ENCODE results near the gene ABI1.
"Not testable (repeated sequence)": the region's sequence is repeated elsewhere in the genome, so short reads cannot be mapped to it uniquely, and the experiment has no call there.

ABI1 gene

GRCh38 chr10:26860443-26861204, at the start of gene ABI1:
Gene ABI1, minus strand, starts transcription at chr10:26860958. Its CDS starts 95 bp downstream, at chr10:26860863.
- DNase-seq (ENCODE audit: low spot score in 2 of 2) (peak; percentile 90 to 98), ATAC-seq (replicated peaks; ENCODE audit: extremely low read depth, poor library complexity, severe bottlenecking) (peak; percentile 88)
- Mint-ChIP-seq H3K36me3 (ENCODE audit: insufficient read depth) (peaks cover 13% of the 10 kb centered on the region), H3K9me3 (no peaks in the 10 kb centered on the region), H3K4me3 (peak within 1 kb of the TSS; percentile 96), H3K27ac (ENCODE audit: low read depth) (peak within 1 kb of the TSS; percentile 96), H3K4me1 (peaks cover 35% of the 10 kb centered on the region), H3K27me3 (peaks cover 13% of the 10 kb centered on the region)

GRCh38 chr10:26909753-26910152, 49.0 kb upstream of the ABI1 start:
- H3K27me3 Mint-ChIP-seq, result no peaks in the 10 kb centered on the region
- no peaks in the 10 kb centered on the region for H3K4me1 Mint-ChIP-seq
- no peak overlapping the region for H3K4me3 Mint-ChIP-seq
- H3K36me3 Mint-ChIP-seq (ENCODE audit: insufficient read depth), result no peaks in the 10 kb centered on the region
- H3K9me3 Mint-ChIP-seq, result no peaks in the 10 kb centered on the region
- ATAC-seq (replicated peaks; ENCODE audit: extremely low read depth, poor library complexity, severe bottlenecking) (no peak), DNase-seq (ENCODE audit: low spot score in 2 of 2) (no peak)
- no peak overlapping the region for H3K27ac Mint-ChIP-seq (ENCODE audit: low read depth)

- not testable (repeated sequence) for ATAC-seq (replicated peaks; ENCODE audit: extremely low read depth, poor library complexity, severe bottlenecking); DNase-seq (ENCODE audit: low spot score in 2 of 2); H3K27ac Mint-ChIP-seq (ENCODE audit: low read depth); H3K9me3 Mint-ChIP-seq; H3K4me1 Mint-ChIP-seq; H3K27me3 Mint-ChIP-seq; H3K4me3 Mint-ChIP-seq; H3K36me3 Mint-ChIP-seq (ENCODE audit: insufficient read depth)
Measured at GRCh38 chr10:26905253-26905781, 44.6 kb upstream of the ABI1 start.

- DNase-seq (ENCODE audit: low spot score in 2 of 2) (no peak), ATAC-seq (replicated peaks; ENCODE audit: extremely low read depth, poor library complexity, severe bottlenecking) (no peak)
- Mint-ChIP-seq H3K36me3 (ENCODE audit: insufficient read depth) (no peaks in the 10 kb centered on the region), H3K4me3 (no peak overlapping the region), H3K9me3 (no peaks in the 10 kb centered on the region), H3K4me1 (no peaks in the 10 kb centered on the region), H3K27me3 (peaks cover 15% of the 10 kb centered on the region), H3K27ac (ENCODE audit: low read depth) (no peak overlapping the region)
Measured at GRCh38 chr10:26903431-26904217, 42.9 kb upstream of the ABI1 start.

GRCh38 chr10:26892306-26892923, 31.7 kb upstream of the ABI1 start:
- H3K4me3 Mint-ChIP-seq; DNase-seq (ENCODE audit: low spot score in 2 of 2); H3K9me3 Mint-ChIP-seq; H3K36me3 Mint-ChIP-seq (ENCODE audit: insufficient read depth); ATAC-seq (replicated peaks; ENCODE audit: extremely low read depth, poor library complexity, severe bottlenecking); H3K4me1 Mint-ChIP-seq; H3K27ac Mint-ChIP-seq (ENCODE audit: low read depth): not testable (repeated sequence)
- peaks cover 34% of the 10 kb centered on the region for H3K27me3 Mint-ChIP-seq

GRCh38 chr10:26890956-26891355, 30.2 kb upstream of the ABI1 start:
- no peak for ATAC-seq (replicated peaks; ENCODE audit: extremely low read depth, poor library complexity, severe bottlenecking)
- H3K27me3 Mint-ChIP-seq, result peaks cover 20% of the 10 kb centered on the region
- no peak overlapping the region for H3K4me3 Mint-ChIP-seq
- no peak for DNase-seq (ENCODE audit: low spot score in 2 of 2)
- H3K4me1 Mint-ChIP-seq, result no peaks in the 10 kb centered on the region
- H3K27ac Mint-ChIP-seq (ENCODE audit: low read depth), result no peak overlapping the region
- H3K9me3 Mint-ChIP-seq, result no peaks in the 10 kb centered on the region
- peaks cover 4% of the 10 kb centered on the region for H3K36me3 Mint-ChIP-seq (ENCODE audit: insufficient read depth)

GRCh38 chr10:26887611-26888215, 27.0 kb upstream of the ABI1 start:
- H3K27me3 Mint-ChIP-seq, result peaks cover 17% of the 10 kb centered on the region
- H3K36me3 Mint-ChIP-seq (ENCODE audit: insufficient read depth), result peaks cover 4% of the 10 kb centered on the region
- H3K4me3 Mint-ChIP-seq, result no peak overlapping the region
- no peak for DNase-seq (ENCODE audit: low spot score in 2 of 2)
- no peak overlapping the region for H3K27ac Mint-ChIP-seq (ENCODE audit: low read depth)
- ATAC-seq (replicated peaks; ENCODE audit: extremely low read depth, poor library complexity, severe bottlenecking), result no peak
- H3K9me3 Mint-ChIP-seq, result no peaks in the 10 kb centered on the region
- H3K4me1 Mint-ChIP-seq, result no peaks in the 10 kb centered on the region

GRCh38 chr10:26881600-26882331, 21.0 kb upstream of the ABI1 start:
- ATAC-seq (replicated peaks; ENCODE audit: extremely low read depth, poor library complexity, severe bottlenecking) (peak; percentile 62), DNase-seq (ENCODE audit: low spot score in 2 of 2) (no peak)
- Mint-ChIP-seq H3K4me1 (peaks cover 5% of the 10 kb centered on the region), H3K36me3 (ENCODE audit: insufficient read depth) (no peaks in the 10 kb centered on the region), H3K27me3 (peaks cover 47% of the 10 kb centered on the region), H3K9me3 (no peaks in the 10 kb centered on the region), H3K4me3 (no peak overlapping the region), H3K27ac (ENCODE audit: low read depth) (no peak overlapping the region)

GRCh38 chr10:26879744-26880143, 19.0 kb upstream of the ABI1 start:
- H3K27me3 Mint-ChIP-seq, result peaks cover 54% of the 10 kb centered on the region
- no peak overlapping the region for H3K27ac Mint-ChIP-seq (ENCODE audit: low read depth)
- no peaks in the 10 kb centered on the region for H3K36me3 Mint-ChIP-seq (ENCODE audit: insufficient read depth)
- no peaks in the 10 kb centered on the region for H3K9me3 Mint-ChIP-seq
- no peak overlapping the region for H3K4me3 Mint-ChIP-seq
- DNase-seq (ENCODE audit: low spot score in 2 of 2), result no peak
- no peak for ATAC-seq (replicated peaks; ENCODE audit: extremely low read depth, poor library complexity, severe bottlenecking)
- H3K4me1 Mint-ChIP-seq, result peaks cover 5% of the 10 kb centered on the region

GRCh38 chr10:26870766-26871165, 10.0 kb upstream of the ABI1 start:
- no peak overlapping the region for H3K27ac Mint-ChIP-seq (ENCODE audit: low read depth)
- H3K36me3 Mint-ChIP-seq (ENCODE audit: insufficient read depth), result no peaks in the 10 kb centered on the region
- peaks cover 28% of the 10 kb centered on the region for H3K27me3 Mint-ChIP-seq
- H3K4me3 Mint-ChIP-seq, result no peak overlapping the region
- no peaks in the 10 kb centered on the region for H3K9me3 Mint-ChIP-seq
- DNase-seq (ENCODE audit: low spot score in 2 of 2) (no peak), ATAC-seq (replicated peaks; ENCODE audit: extremely low read depth, poor library complexity, severe bottlenecking) (no peak)
- peaks cover 7% of the 10 kb centered on the region for H3K4me1 Mint-ChIP-seq

GRCh38 chr10:26869528-26869927, 8.8 kb upstream of the ABI1 start:
- no peak overlapping the region for H3K27ac Mint-ChIP-seq (ENCODE audit: low read depth)
- H3K4me3 Mint-ChIP-seq, result no peak overlapping the region

More at GRCh38 chr10:26869528-26869927, 8.8 kb upstream of the ABI1 start:
- Mint-ChIP-seq H3K36me3 (ENCODE audit: insufficient read depth) (no peaks in the 10 kb centered on the region), H3K9me3 (no peaks in the 10 kb centered on the region), H3K4me1 (peaks cover 7% of the 10 kb centered on the region), H3K27me3 (peaks cover 26% of the 10 kb centered on the region)
- DNase-seq (ENCODE audit: low spot score in 2 of 2), result no peak
- no peak for ATAC-seq (replicated peaks; ENCODE audit: extremely low read depth, poor library complexity, severe bottlenecking)

Data from central memory CD8-positive, alpha-beta T cell (primary cell).